Measurements from ENCODE around the gene USP15.

Gene USP15

GRCh38 chr12:62273724-62274380 lies 13.6 kb downstream of the USP15 start:
- no peak for DNase-seq (ENCODE audit: low read depth)
- no peak overlapping the region for H3K4me3 ChIP-seq (ENCODE audit: low read depth, low read length)

- DNase-seq (ENCODE audit: low read depth): no peak
- no peak overlapping the region for H3K4me3 ChIP-seq (ENCODE audit: low read depth, low read length)
Observed at GRCh38 chr12:62278022-62278421, 17.8 kb downstream of the USP15 start.

GRCh38 chr12:62279058-62279457 lies 18.9 kb downstream of the USP15 start:
- H3K4me3 ChIP-seq (ENCODE audit: low read depth, low read length): no peak overlapping the region
- no peak for DNase-seq (ENCODE audit: low read depth)

GRCh38 chr12:62279961-62280360 lies 19.8 kb downstream of the USP15 start:
- H3K4me3 ChIP-seq (ENCODE audit: low read depth, low read length): no peak overlapping the region
- DNase-seq (ENCODE audit: low read depth): no peak

GRCh38 chr12:62282057-62282774 lies 22.0 kb downstream of the USP15 start:
- DNase-seq (ENCODE audit: low read depth): no peak
- H3K4me3 ChIP-seq (ENCODE audit: low read depth, low read length): no peak overlapping the region

GRCh38 chr12:62284749-62285148 lies 24.5 kb downstream of the USP15 start:
- no peak for DNase-seq (ENCODE audit: low read depth)
- H3K4me3 ChIP-seq (ENCODE audit: low read depth, low read length): no peak overlapping the region

- H3K4me3 ChIP-seq (ENCODE audit: low read depth, low read length): no peak overlapping the region
- DNase-seq (ENCODE audit: low read depth): no peak
Observed at GRCh38 chr12:62285284-62285683, 25.1 kb downstream of the USP15 start.

GRCh38 chr12:62288328-62288727 lies 28.1 kb downstream of the USP15 start:
- DNase-seq (ENCODE audit: low read depth): no peak

GRCh38 chr12:62290846-62291245 lies 30.6 kb downstream of the USP15 start:
- H3K4me3 ChIP-seq (ENCODE audit: low read depth, low read length): no peak overlapping the region
- no peak for DNase-seq (ENCODE audit: low read depth)

More at GRCh38 chr12:62288328-62288727, 28.1 kb downstream of the USP15 start:
- H3K4me3 ChIP-seq (ENCODE audit: low read depth, low read length): no peak overlapping the region

- H3K4me3 ChIP-seq (ENCODE audit: low read depth, low read length): no peak overlapping the region
- no peak for DNase-seq (ENCODE audit: low read depth)
Observed at GRCh38 chr12:62291864-62292760, 31.9 kb downstream of the USP15 start.

- DNase-seq (ENCODE audit: low read depth): no peak
- no peak overlapping the region for H3K4me3 ChIP-seq (ENCODE audit: low read depth, low read length)
Observed at GRCh38 chr12:62292761-62293344, 32.6 kb downstream of the USP15 start.

- H3K4me3 ChIP-seq (ENCODE audit: low read depth, low read length): no peak overlapping the region
- DNase-seq (ENCODE audit: low read depth): no peak
Observed at GRCh38 chr12:62294378-62294777, 34.2 kb downstream of the USP15 start.

GRCh38 chr12:62296001-62296400 lies 35.8 kb downstream of the USP15 start:
- no peak overlapping the region for H3K4me3 ChIP-seq (ENCODE audit: low read depth, low read length)

GRCh38 chr12:62297321-62297720 lies 37.1 kb downstream of the USP15 start:
- no peak overlapping the region for H3K4me3 ChIP-seq (ENCODE audit: low read depth, low read length)
- DNase-seq (ENCODE audit: low read depth): no peak

More at GRCh38 chr12:62296001-62296400, 35.8 kb downstream of the USP15 start:
- no peak for DNase-seq (ENCODE audit: low read depth)

GRCh38 chr12:62299617-62300016 lies 39.4 kb downstream of the USP15 start:
- H3K4me3 ChIP-seq (ENCODE audit: low read depth, low read length): no peak overlapping the region
- DNase-seq (ENCODE audit: low read depth): no peak

- H3K4me3 ChIP-seq (ENCODE audit: low read depth, low read length): no peak overlapping the region
- DNase-seq (ENCODE audit: low read depth): no peak
Observed at GRCh38 chr12:62301080-62301798, 41.0 kb downstream of the USP15 start.

- no peak overlapping the region for H3K4me3 ChIP-seq (ENCODE audit: low read depth, low read length)
- DNase-seq (ENCODE audit: low read depth): no peak
Observed at GRCh38 chr12:62301799-62302133, 41.6 kb downstream of the USP15 start.

GRCh38 chr12:62304560-62304959 lies 44.4 kb downstream of the USP15 start:
- DNase-seq (ENCODE audit: low read depth): no peak
- no peak overlapping the region for H3K4me3 ChIP-seq (ENCODE audit: low read depth, low read length)

GRCh38 chr12:62305778-62306177 lies 45.6 kb downstream of the USP15 start:
- DNase-seq (ENCODE audit: low read depth): no peak
- H3K4me3 ChIP-seq (ENCODE audit: low read depth, low read length): no peak overlapping the region

All from skeletal muscle cell (primary cell).